MV-4-11 (cell line): ENCODE data around the gene DLST.
"Not testable (repeated sequence)": the region's sequence is repeated elsewhere in the genome, so short reads cannot be mapped to it uniquely, and the experiment has no call there.

ENCODE experiments used
- DNase-seq: peaks from one replicate; lab custom pipeline; 2025; lab: John Stamatoyannopoulos, UW

Gene DLST

GRCh38 chr14:74917646-74918081 lies 35.9 kb downstream of the DLST start:
- DNase-seq = no peak

- no peak for DNase-seq
Measured at GRCh38 chr14:74918380-74918779, 36.7 kb downstream of the DLST start.

- DNase-seq = no peak
Measured at GRCh38 chr14:74919421-74920165, 37.9 kb downstream of the DLST start.

- DNase-seq = no peak
Measured at GRCh38 chr14:74920281-74920680, 38.6 kb downstream of the DLST start.

- no peak for DNase-seq
Measured at GRCh38 chr14:74921053-74921620, 39.4 kb downstream of the DLST start.

- DNase-seq = no peak
Measured at GRCh38 chr14:74921987-74922751, 40.5 kb downstream of the DLST start.

- peak; percentile 75 for DNase-seq
Measured at GRCh38 chr14:74922752-74923401, 41.2 kb downstream of the DLST start, which contains the start of gene RPS6KL1. TSS of gene RPS6KL1 (minus strand) at chr14:74923260. CDS start at chr14:74921541, 1,719 bp downstream.

- no peak for DNase-seq
Measured at GRCh38 chr14:74924061-74924460, 42.3 kb downstream of the DLST start.

GRCh38 chr14:74927225-74927624 lies 45.5 kb downstream of the DLST start:
- DNase-seq = no peak

GRCh38 chr14:74929242-74929641 lies 47.5 kb downstream of the DLST start:
- peak; percentile 42 for DNase-seq

GRCh38 chr14:74931744-74932143 lies 50.0 kb downstream of the DLST start:
- DNase-seq = not testable (repeated sequence)

GRCh38 chr14:74932401-74932901 lies 50.7 kb downstream of the DLST start:
- peak; percentile 4 for DNase-seq

GRCh38 chr14:74932936-74933335 lies 51.2 kb downstream of the DLST start:
- not testable (repeated sequence) for DNase-seq

- DNase-seq = peak; percentile 23
Measured at GRCh38 chr14:74934041-74934440, 52.3 kb downstream of the DLST start.

GRCh38 chr14:74934476-74935359 lies 53.0 kb downstream of the DLST start:
- DNase-seq = no peak

GRCh38 chr14:74935360-74935680 lies 53.6 kb downstream of the DLST start:
- no peak for DNase-seq

- no peak for DNase-seq
Measured at GRCh38 chr14:74936151-74936550, 54.4 kb downstream of the DLST start.

GRCh38 chr14:74936731-74937130 lies 55.0 kb downstream of the DLST start:
- no peak for DNase-seq

- no peak for DNase-seq
Measured at GRCh38 chr14:74937171-74937570, 55.5 kb downstream of the DLST start.

GRCh38 chr14:74938531-74939495 lies 57.1 kb downstream of the DLST start:
- DNase-seq = peak; percentile 32
